Neuronal stem cell (in vitro differentiated cells): Measurements from ENCODE around the gene NBDY.
A peak's percentile ranks its signal among the peaks of the same experiment; 100 is the strongest.

Source experiments
- DNase-seq: peaks from one replicate; pipeline ENCODE4 v3.0.0-alpha.2; 2013; ENCODE audit warnings: low spot score
- H2AFZ ChIP-seq: one replicate; pipeline ENCODE4 v1.6.1; 2013; ENCODE audit warnings: mild to moderate bottlenecking, low read length, inconsistent platforms
- H2AK5ac ChIP-seq: 2 replicates; pipeline ENCODE4 v1.6.1; 2013; ENCODE audit warnings: low read depth, mild to moderate bottlenecking, inconsistent platforms, low read length, moderate library complexity, mixed read lengths
- H2BK120ac ChIP-seq: 2 replicates; pipeline ENCODE4 v1.6.1; 2013; ENCODE audit warnings: low read depth, mild to moderate bottlenecking, inconsistent platforms, low read length, moderate library complexity, mixed read lengths
- H2BK12ac ChIP-seq: one replicate; pipeline ENCODE4 v1.6.1; 2013; ENCODE audit warnings: low read length, inconsistent platforms
- H2BK15ac ChIP-seq: 2 replicates; pipeline ENCODE4 v1.6.1; 2013; ENCODE audit warnings: mild to moderate bottlenecking, low read length, inconsistent platforms, mixed read lengths
- H2BK5ac ChIP-seq: one replicate; pipeline ENCODE4 v1.6.1; 2013; ENCODE audit warnings: inconsistent platforms, mild to moderate bottlenecking, low read length, moderate library complexity
- H3K14ac ChIP-seq: one replicate; pipeline ENCODE4 v1.6.1; 2013; ENCODE audit warnings: low read length, inconsistent platforms
- H3K18ac ChIP-seq: 2 replicates; pipeline ENCODE4 v1.6.1; 2013; ENCODE audit warnings: low read length, inconsistent platforms
- H3K23ac ChIP-seq: 2 replicates; pipeline ENCODE4 v1.6.1; 2013; ENCODE audit warnings: low read depth, mild to moderate bottlenecking, mixed read lengths, low read length, inconsistent platforms; ENCODE audit not compliant: poor library complexity
- H3K27ac ChIP-seq: replicated peaks from 3 replicates; pipeline ENCODE4 v1.5.1; 2013; ENCODE audit warnings: low read length, inconsistent platforms
- H3K27me3 ChIP-seq, 3 experiments: 2 replicates each; pipeline ENCODE4 v1.6.1; 2013; ENCODE audit warnings: low read length in 3 of 3, mild to moderate bottlenecking in 2 of 3, inconsistent platforms in 1 of 3, low read depth in 1 of 3, mixed read lengths in 1 of 3, moderate library complexity in 1 of 3; ENCODE audit not compliant: control insufficient read depth in 3 of 3, insufficient read depth in 3 of 3
- H3K36me3 ChIP-seq, 2 donors: replicated peaks in 1 of 2; 2 replicates each; pipeline ENCODE4 v1.6.1; 2013; ENCODE audit warnings: low read length in 2 of 2; ENCODE audit not compliant: control insufficient read depth in 2 of 2, insufficient read depth in 2 of 2
- H3K4ac ChIP-seq: 2 replicates; pipeline ENCODE4 v1.6.1; 2013; ENCODE audit warnings: inconsistent platforms, mild to moderate bottlenecking, low read length, moderate library complexity
- H3K4me1 ChIP-seq, 2 donors: 1 replicate in 1 of 2; 2 replicates in 1 of 2; pipeline ENCODE4 v1.6.1; 2013; ENCODE audit warnings: low read length in 2 of 2, low read depth in 1 of 2; ENCODE audit not compliant: control insufficient read depth in 2 of 2, insufficient read depth in 1 of 2
- H3K4me2 ChIP-seq: one replicate; pipeline ENCODE4 v1.6.1; 2013; ENCODE audit warnings: mild to moderate bottlenecking, low read length, inconsistent platforms; ENCODE audit not compliant: insufficient read depth, poor library complexity, severe bottlenecking
- H3K4me3 ChIP-seq, 2 donors: 2 replicates each; pipeline ENCODE4 v1.5.1; 2013; ENCODE audit warnings: low read length in 2 of 2, mild to moderate bottlenecking in 2 of 2, inconsistent platforms in 1 of 2, moderate library complexity in 1 of 2
- H3K79me1 ChIP-seq: one replicate; pipeline ENCODE4 v1.6.1; 2013; ENCODE audit warnings: low read depth, mild to moderate bottlenecking, inconsistent platforms, low read length, moderate library complexity
- H3K9ac ChIP-seq: one replicate; pipeline ENCODE4 v1.6.1; 2013; ENCODE audit warnings: mild to moderate bottlenecking, low read depth, low read length, inconsistent platforms; ENCODE audit not compliant: poor library complexity
- H3K9me3 ChIP-seq, 2 donors: replicated peaks in 1 of 2; 2 replicates each; pipeline versions ENCODE3 to v1.6.1; 2013; ENCODE audit warnings: low read length in 2 of 2, mild to moderate bottlenecking in 2 of 2, inconsistent platforms in 1 of 2, low read depth in 1 of 2, mixed read lengths in 1 of 2, moderate library complexity in 1 of 2; ENCODE audit not compliant: control insufficient read depth in 2 of 2, insufficient read depth in 1 of 2
- H4K8ac ChIP-seq: one replicate; pipeline ENCODE4 v1.6.1; 2013; ENCODE audit warnings: low read depth, mild to moderate bottlenecking, inconsistent platforms, low read length, moderate library complexity
- H4K91ac ChIP-seq: one replicate; pipeline ENCODE4 v1.6.1; 2013; ENCODE audit warnings: low read length, low read depth, mild to moderate bottlenecking, inconsistent platforms; ENCODE audit not compliant: poor library complexity
- WGBS, 2 donors: extraction: QIAGEN DNeasy Blood & Tissue Kit; methylation state at CpG; one replicate each; pipeline ENCODE4 v1.1.7; 2013; ENCODE audit warnings: missing lambda C conversion rate in 2 of 2, mixed read lengths in 1 of 2; ENCODE audit not compliant: insufficient read length in 2 of 2, insufficient replicate concordance in 1 of 2; ENCODE audit errors: extremely low coverage in 2 of 2; 5-methylcytosine and 5-hydroxymethylcytosine counted together

Gene NBDY

DNA sequence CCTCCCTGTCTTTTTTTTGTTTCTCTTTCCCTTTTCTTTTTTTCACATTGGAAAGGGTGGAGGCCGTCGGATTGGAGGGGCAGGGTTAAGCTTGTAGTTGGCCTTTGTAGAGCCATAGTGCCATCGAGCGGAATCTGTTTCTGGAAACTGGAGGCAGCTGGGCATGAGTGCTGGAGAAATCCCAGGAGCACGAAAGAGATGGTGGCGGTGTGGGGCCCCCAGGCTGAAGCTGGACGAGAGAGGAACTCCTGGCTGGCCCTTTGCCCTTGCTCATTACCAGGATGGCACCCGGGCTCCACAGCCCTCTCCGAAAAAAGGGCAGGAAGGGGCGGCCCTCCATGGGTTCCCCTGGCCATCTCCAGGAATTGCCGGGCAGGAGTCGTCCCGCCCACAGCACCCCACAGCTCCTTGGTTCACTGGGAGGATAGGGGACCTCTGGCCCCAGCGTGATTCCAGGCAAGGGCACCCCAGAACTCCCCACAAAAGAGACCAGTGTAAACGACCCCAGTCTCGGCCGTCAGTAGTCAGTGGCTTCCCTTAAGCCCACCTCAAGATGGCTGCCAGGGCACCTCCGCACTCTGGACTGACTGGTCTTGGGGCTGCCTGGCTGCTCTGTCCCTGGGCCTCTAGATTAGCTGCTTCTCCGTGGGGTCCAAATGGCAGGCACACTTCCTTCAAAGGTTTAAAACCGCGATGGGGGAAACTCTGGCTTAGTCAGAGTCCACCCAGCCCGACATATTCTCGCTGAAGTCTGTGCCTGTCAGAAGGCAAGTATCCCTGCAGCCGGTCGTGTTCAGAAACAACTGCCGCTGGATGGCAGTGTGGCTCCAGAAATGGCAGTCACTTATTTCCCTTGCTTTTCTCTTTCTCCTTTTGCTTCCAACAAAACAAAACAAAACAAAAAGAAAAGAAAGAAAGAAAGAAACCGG, 74.1 kb downstream of the NBDY start:
- H3K36me3 ChIP-seq: peaks cover 0 to 11% of the 10 kb centered on the region in 2 donors
- no peak overlapping the region for H2BK12ac ChIP-seq
- no peaks in the 10 kb centered on the region for H3K9me3 ChIP-seq
- H3K4me2 ChIP-seq: no peak overlapping the region
- peaks cover 3% of the 10 kb centered on the region for H3K79me1 ChIP-seq
- peak; percentile 48 for DNase-seq
- no peak overlapping the region for H4K8ac ChIP-seq
- no peak overlapping the region for H3K23ac ChIP-seq
- H3K9ac ChIP-seq: no peak overlapping the region
- H2AK5ac ChIP-seq: no peak overlapping the region
- H2AFZ ChIP-seq: peak overlapping the region; percentile 68
- no peak overlapping the region for H2BK120ac ChIP-seq
- H3K18ac ChIP-seq: no peak overlapping the region
- H4K91ac ChIP-seq: no peak overlapping the region
- H2BK5ac ChIP-seq: no peak overlapping the region
- no peak overlapping the region for H3K4ac ChIP-seq
- H3K4me1 ChIP-seq: peaks cover 0 to 5% of the 10 kb centered on the region in 2 donors
- no CpG with 5 or more reads among the region's 27 CpGs for WGBS, 2 donors
- no peak overlapping the region for H2BK15ac ChIP-seq
- peaks cover 0 to 5% (median 0%) of the 10 kb centered on the region in 3 experiments for H3K27me3 ChIP-seq
- H3K4me3 ChIP-seq: peak overlapping the region in 1 of 2 donors; percentile 39
- peak overlapping the region; percentile 64 for H3K27ac ChIP-seq
- no peak overlapping the region for H3K14ac ChIP-seq

DNA sequence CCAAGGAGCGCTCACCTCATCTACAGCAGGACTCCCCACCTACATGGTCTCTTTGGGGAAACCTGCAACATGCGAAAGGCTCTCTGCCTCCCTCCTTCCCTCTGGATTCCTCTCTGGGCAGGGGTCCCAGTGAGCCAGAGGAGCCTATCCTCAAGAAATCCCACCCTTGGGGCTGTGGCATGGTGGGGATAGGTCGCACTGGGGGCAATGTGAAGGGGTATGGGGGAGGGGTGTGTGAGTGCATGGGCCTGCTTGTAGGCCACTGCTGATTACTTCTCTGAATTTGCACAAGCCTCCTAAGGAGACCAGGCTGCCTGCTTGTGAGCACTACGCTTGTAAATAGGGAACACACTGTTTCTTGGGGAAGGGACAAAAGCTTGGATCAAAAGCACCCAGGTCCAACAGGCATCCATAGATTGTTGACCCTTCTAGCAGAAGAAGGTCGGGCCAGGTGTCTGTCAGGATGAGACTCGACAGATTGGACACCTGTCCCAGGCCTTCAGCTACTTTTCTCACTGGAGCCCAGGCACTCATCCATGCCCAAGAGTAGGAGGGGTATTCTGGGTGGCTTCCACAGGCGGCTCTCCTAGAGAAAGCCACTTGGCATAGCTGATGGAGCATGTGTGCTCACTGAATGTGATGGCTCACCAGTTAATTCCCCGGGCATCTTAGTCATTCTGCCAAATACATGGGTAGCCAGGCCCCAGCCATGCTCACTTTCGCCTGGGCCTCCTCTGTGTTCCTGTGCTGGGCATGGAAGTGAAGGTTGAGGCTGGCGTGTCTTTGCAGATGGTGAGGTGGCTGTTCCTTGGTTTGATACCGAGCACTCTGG, 75.0 kb downstream of the NBDY start:
- H3K23ac ChIP-seq: no peak overlapping the region
- no peak overlapping the region for H3K4me2 ChIP-seq
- H3K14ac ChIP-seq: no peak overlapping the region
- peaks cover 0 to 5% of the 10 kb centered on the region in 2 donors for H3K36me3 ChIP-seq
- H3K27ac ChIP-seq: peak overlapping the region; percentile 64
- H3K4ac ChIP-seq: no peak overlapping the region
- H3K9ac ChIP-seq: no peak overlapping the region
- peak overlapping the region; percentile 19 for H3K18ac ChIP-seq
- H3K79me1 ChIP-seq: peaks cover 3% of the 10 kb centered on the region
- no peak overlapping the region for H2BK5ac ChIP-seq
- peaks cover 0 to 5% of the 10 kb centered on the region in 2 donors for H3K4me1 ChIP-seq
- no peak overlapping the region for H2BK12ac ChIP-seq
- H3K4me3 ChIP-seq: peak overlapping the region in 1 of 2 donors; percentile 39
- DNase-seq: no peak
- no peak overlapping the region for H2BK15ac ChIP-seq
- H3K27me3 ChIP-seq: peaks cover 0 to 3% (median 0%) of the 10 kb centered on the region in 3 experiments
- no peak overlapping the region for H2BK120ac ChIP-seq
- H4K8ac ChIP-seq: no peak overlapping the region
- no peak overlapping the region for H2AK5ac ChIP-seq
- H4K91ac ChIP-seq: no peak overlapping the region
- H3K9me3 ChIP-seq: no peaks in the 10 kb centered on the region
- no peak overlapping the region for H2AFZ ChIP-seq
- no CpG with 5 or more reads among the region's 11 CpGs for WGBS, 2 donors

DNA sequence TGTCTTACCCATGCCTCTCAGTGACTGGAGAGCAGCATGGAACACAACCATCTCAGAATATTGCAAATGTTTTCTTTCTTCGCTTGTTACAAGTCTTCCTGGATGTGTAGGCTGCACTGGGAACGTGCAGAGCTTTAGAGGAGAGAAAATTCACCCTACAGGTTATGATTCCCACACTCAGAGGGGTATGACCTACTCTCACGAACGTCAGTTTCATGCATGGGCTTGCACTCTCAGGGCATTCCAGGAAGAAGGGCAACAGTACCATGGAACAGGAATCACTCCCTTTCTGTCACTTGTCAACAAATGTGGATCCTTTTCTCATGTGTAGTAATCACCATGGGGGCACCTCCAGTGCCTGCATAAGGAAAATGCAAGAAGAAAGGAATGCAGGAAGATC, 75.8 kb downstream of the NBDY start:
- Histone ChIP-seq H3K36me3 (peaks cover 0 to 4% of the 10 kb centered on the region in 2 donors), H2BK12ac (no peak overlapping the region), H3K79me1 (peaks cover 3% of the 10 kb centered on the region), H3K9me3 (no peaks in the 10 kb centered on the region), H2AK5ac (no peak overlapping the region), H4K8ac (no peak overlapping the region), H3K4me1 (peaks cover 0 to 5% of the 10 kb centered on the region in 2 donors), H2BK120ac (no peak overlapping the region), H4K91ac (no peak overlapping the region), H2BK5ac (no peak overlapping the region), H2BK15ac (no peak overlapping the region), H3K4me3 (no peak overlapping the region), H3K4ac (no peak overlapping the region), H3K27ac (no peak overlapping the region), H3K4me2 (no peak overlapping the region), H3K14ac (no peak overlapping the region), H3K18ac (no peak overlapping the region), H2AFZ (no peak overlapping the region), H3K27me3 (peaks cover 0 to 3% (median 0%) of the 10 kb centered on the region in 3 experiments), H3K9ac (no peak overlapping the region), H3K23ac (no peak overlapping the region)
- no peak for DNase-seq
- no CpG with 5 or more reads among the region's 4 CpGs for WGBS, 2 donors

DNA sequence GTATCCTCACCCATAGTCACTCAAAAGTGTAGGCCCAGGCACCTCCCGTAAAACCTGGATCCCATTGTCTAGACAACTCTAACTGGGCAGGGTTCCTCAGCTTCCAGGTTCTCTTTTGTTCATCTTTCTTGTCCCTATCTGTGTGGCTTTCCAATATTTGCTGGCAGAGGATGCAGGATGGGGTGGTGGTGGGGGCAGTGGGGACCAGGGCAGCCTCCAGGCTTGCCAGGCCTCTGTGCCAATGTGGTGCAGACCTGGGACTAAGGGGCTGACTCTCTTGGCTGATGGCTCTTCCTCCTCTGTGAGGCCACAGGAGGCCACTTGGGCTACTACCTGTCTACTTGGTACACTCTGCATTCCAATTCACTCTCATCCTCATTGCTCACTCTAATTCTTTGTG, 76.4 kb downstream of the NBDY start:
- Histone ChIP-seq H3K18ac (no peak overlapping the region), H3K9ac (no peak overlapping the region), H3K23ac (no peak overlapping the region), H3K36me3 (peaks cover 0 to 4% of the 10 kb centered on the region in 2 donors), H2BK15ac (no peak overlapping the region), H3K9me3 (no peaks in the 10 kb centered on the region), H3K4me2 (no peak overlapping the region), H2BK5ac (no peak overlapping the region), H2BK12ac (no peak overlapping the region), H2AFZ (no peak overlapping the region), H3K79me1 (peaks cover 3% of the 10 kb centered on the region), H2AK5ac (no peak overlapping the region), H4K91ac (no peak overlapping the region), H3K4ac (no peak overlapping the region), H4K8ac (no peak overlapping the region), H3K14ac (no peak overlapping the region), H3K4me1 (peaks cover 0 to 5% of the 10 kb centered on the region in 2 donors), H3K4me3 (no peak overlapping the region), H2BK120ac (no peak overlapping the region), H3K27ac (no peak overlapping the region), H3K27me3 (peaks cover 0 to 3% (median 0%) of the 10 kb centered on the region in 3 experiments)
- WGBS, 2 donors: no CpG with 5 or more reads among the region's 1 CpG
- no peak for DNase-seq
